ENCODE results near the gene DNASE2B.

DNA sequence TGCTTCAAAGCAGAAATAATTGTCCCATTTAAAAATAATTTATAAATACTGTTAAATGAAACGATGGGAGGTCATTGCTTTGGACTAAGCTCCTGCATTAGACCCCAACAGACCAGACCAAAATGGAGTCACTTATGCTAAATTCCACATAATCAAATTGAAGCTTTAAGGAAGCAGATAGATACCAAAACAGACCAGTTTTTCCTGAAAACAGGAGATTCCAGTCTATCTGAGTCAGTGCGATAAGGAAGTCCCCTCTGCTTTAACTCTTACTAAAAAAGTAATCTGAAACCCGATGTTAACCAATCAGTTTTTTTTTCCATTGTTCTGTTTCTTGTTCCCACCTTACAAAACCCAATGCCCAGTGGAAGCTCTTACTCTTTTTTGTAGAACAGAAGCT is 16.2 kb upstream of the DNASE2B start:
- TF ChIP-seq, protein P1, sequence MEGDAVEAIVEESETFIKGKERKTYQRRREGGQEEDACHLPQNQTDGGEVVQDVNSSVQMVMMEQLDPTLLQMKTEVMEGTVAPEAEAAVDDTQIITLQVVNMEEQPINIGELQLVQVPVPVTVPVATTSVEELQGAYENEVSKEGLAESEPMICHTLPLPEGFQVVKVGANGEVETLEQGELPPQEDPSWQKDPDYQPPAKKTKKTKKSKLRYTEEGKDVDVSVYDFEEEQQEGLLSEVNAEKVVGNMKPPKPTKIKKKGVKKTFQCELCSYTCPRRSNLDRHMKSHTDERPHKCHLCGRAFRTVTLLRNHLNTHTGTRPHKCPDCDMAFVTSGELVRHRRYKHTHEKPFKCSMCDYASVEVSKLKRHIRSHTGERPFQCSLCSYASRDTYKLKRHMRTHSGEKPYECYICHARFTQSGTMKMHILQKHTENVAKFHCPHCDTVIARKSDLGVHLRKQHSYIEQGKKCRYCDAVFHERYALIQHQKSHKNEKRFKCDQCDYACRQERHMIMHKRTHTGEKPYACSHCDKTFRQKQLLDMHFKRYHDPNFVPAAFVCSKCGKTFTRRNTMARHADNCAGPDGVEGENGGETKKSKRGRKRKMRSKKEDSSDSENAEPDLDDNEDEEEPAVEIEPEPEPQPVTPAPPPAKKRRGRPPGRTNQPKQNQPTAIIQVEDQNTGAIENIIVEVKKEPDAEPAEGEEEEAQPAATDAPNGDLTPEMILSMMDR (IDR thresholded peaks at IDR 0.05) = no peak
- TF ChIP-seq POLR2A (IDR thresholded peaks at IDR 0.05) = no peak

All from lower leg skin (tissue), 3 donors.